HUDEP-2 (cell line): ENCODE results near the gene BZW1.

ENCODE experiments used
- DNase-seq, 76 experiments: peaks; one replicate each; lab custom pipeline; 2025; ENCODE audit not compliant: unreplicated experiment in 76 of 76; lab: John Stamatoyannopoulos, UW

The BZW1 gene

GRCh38 chr2:200811333-200812121 lies at the start of gene BZW1:
Gene BZW1, plus strand, starts transcription at chr2:200811910. Its CDS starts 1,308 bp downstream, at chr2:200813218.
- DNase-seq, result peak; percentile 36 to 98 (median 91)

- no peak for DNase-seq
These were observed 49.6 kb upstream of the BZW1 start for GRCh38 chr2:200762127-200762526.

DNA sequence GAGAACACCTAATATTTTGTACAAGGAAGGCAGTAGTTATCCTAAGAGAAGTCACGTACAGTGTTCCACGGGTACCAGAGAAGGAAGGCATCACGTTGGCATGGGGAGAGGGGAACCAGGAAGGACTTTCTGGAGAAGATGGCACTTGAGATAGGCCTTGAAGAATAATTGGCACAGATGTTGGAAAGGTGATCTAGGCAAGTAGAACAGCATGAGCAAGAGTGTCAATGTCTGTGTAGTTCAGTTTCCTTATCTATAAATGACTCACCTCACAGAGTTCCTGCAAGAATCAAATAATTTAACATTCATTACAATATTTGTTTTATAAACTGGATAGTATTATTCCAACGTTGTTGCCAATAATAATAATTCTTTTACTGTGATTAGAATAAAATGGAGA lies 48.3 kb upstream of the BZW1 start:
- DNase-seq, result no peak

DNA sequence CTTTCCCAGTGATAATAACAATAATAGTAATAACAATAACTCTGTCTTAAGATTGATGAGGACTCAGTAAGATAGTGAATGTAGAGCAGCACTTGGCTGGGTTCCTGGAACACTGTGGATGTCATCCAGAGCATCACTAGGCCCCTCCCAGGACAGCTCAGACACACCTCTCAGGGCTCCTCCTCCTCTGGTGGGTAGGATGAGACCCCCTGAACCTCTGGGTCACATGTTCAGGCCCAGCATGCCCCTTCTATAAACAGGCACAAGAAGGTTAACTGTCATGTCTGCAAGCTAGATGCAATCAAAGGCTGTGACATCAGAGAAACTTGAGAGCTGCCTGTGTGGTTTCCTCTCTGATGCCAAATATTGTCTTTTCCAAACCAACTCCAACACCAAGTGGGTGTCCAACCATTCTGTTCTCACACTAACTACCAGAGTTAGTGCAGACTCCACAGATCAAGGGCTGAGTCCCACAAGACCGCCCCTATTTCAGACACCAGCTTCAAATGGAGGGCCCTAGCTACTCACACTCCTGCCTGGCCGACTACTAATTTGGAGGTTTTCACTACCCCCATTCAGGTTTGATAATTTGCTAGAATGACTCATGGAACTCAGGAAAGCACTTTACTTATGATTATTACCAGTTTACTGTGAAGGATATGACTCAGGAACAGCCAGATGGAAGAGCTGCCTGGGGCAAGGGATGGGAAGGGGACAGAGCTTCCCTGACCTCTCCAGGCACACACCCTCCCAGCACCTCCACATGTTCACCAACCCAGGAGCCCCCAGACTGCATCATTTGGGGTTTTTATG lies 46.4 kb upstream of the BZW1 start:
- no peak for DNase-seq

DNA sequence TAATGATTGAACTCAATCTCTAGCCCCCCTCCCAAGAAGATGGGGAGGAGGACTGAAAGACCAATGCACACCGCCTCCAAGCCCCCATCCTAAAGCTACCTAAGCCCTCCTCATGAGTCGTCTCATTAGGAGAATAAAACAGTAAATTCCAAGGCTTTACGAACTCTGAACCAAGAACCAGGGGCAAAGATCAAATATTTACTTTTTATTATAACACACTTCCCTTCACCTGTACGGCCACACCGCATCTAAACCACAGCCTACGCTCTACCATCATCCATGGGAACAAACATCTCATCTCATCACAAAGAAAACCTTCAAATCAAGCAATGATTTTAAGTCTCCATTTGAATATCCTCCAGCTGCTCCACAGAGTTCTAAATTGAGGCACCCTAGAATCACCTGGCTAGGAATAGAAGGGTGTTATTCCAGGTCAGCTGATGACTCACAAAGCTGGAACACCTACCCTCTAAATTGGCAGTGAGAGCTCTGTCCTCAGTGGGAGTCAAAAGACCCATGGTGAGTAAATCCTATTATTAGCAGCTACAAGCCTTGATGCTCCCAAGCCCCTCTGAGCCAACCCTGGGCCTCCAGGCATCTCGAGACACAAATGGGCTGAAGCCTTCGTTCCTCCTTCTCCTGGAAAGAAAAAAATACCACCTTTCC lies 45.6 kb upstream of the BZW1 start:
- DNase-seq, result no peak

DNA sequence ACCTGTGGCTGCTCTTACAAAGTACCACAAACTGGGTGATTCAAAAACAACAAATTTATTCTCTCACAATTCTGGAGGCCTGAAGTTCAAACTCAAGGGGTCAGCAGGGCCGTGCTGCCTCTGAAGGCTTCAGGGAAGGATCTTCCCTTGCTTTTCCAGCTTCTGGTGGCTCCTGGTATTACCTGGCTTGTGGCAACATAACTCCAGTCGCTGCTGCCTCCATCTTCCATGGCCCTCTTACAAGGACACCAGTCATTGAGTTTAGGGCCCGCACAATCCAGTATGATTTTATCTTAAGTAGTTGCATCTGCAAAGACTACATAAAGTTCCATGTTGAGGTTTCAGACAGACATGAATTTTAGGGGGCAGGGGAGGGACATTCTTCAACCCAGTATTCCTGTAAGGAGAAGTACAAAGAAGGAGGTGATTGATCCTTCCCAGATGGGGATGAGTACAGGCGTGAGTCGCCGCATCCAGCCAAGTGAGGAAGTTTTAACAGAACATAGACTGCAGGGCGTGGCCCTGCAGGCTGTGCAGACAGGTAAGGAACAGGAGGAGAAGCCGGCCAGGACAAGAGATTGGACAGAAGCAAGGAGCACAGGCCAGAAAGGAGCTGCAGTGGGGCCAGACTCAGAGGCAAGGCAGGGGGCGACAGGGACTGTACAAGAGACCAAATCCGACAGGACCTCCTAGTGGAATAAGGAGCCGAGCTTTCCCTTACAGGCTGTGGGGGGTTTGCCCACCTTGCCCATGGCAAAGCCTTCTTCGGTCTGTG lies 44.4 kb upstream of the BZW1 start:
- no peak for DNase-seq

- no peak for DNase-seq
These were observed 40.9 kb upstream of the BZW1 start for GRCh38 chr2:200770847-200771246.

GRCh38 chr2:200772620-200773019 lies 39.1 kb upstream of the BZW1 start:
- DNase-seq, result no peak

DNA sequence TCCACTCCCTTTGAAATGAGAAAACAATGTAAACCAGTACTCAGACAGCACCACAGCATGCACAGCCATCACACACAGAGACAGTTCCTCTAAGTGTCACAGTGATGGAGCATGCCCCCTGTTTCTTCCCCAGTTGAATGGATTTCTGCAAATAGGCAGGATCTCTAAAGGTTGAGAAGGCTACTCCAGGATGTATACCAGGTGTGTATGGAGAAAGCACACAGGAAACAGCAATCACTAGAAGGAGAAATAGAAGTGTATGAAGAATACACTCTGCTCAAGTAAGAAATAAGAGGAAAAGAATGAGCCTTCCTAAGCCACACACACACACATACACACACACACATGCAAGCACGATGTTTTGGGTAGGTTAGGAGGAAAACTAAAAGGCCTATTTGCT lies 38.6 kb upstream of the BZW1 start:
- no peak for DNase-seq

DNA sequence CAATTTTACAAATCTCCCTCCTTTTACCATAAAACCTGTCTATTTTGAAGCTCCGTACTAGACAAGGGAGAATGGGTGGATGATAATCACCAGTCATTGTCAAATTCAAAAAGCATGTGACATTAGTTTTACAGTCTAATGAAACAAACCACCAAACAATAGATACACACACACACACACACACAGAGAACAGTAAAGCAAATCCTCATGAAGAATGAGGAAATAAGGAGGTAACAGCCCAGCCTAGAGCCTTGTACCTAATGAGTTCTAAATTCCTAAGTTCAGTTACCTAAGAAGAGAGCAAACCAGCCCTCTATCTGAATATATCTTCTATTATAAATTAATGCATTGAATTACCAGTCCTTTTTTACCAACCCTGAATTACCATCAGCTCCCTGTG lies 36.8 kb upstream of the BZW1 start:
- no peak for DNase-seq

DNA sequence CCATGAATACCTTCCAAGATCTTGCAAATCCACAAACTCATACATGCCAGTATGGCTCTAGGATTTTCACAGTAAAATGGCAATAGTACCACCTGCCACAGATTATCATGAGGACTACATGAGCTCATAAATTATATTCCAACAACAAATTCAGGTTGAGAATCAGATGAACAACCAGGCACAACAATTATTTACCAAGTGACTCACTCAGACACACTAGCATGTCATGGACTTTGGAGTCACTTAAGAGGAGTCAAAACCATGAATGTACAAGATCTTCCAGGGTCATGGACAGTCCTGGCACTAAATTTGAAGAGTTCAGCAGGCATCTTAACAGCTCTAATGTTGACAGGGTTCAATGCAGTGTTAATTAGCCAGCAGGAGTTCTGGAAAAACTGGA lies 34.4 kb upstream of the BZW1 start:
- no peak for DNase-seq

DNA sequence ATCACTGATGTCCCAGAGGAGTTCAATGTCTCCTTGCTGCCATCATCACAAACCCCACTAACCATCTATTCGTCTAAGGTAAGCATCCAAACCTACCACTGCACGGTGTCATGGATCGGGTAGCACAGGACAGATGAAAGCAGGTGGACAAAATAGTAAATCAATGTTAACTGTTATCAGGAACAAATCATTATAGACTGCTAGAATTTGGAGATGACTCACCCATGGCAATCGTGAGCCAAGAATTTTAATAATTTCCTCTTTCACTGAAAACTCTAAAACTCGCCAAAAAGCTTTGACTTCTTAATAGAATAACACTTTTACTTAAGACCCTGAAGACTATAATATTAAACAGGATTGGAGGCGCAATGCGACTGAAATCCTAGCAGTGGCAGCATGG lies 33.7 kb upstream of the BZW1 start:
- no peak for DNase-seq

DNA sequence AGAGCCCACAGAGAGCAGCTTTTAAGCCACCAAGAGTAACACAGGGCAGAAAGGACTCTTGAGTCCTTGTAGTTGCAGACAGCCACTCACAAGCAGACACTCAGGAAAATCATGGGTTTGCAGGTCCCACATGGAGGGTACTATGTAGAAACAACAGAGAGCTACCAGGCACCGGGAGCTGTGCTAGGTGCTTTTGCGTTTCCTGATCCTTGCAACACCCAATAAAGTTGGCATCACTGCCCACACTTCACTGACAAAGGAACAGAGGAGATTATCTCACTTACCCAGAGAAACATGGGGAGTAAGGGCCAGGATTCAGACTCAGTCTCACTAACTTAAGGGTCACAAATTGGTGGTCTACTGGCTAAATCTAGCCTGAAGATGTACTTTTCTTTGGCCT lies 32.5 kb upstream of the BZW1 start:
- no peak for DNase-seq

GRCh38 chr2:200781616-200782015 lies 30.1 kb upstream of the BZW1 start:
- DNase-seq, result no peak

GRCh38 chr2:200782251-200782650 lies 29.5 kb upstream of the BZW1 start:
- DNase-seq, result no peak

- no peak for DNase-seq
These were observed 27.5 kb upstream of the BZW1 start for GRCh38 chr2:200784215-200784614.

GRCh38 chr2:200786423-200786822 lies 25.3 kb upstream of the BZW1 start:
- no peak for DNase-seq

- DNase-seq, result no peak
These were observed 24.9 kb upstream of the BZW1 start for GRCh38 chr2:200786826-200787225.

- DNase-seq, result no peak
These were observed 24.2 kb upstream of the BZW1 start for GRCh38 chr2:200787351-200788120.

DNA sequence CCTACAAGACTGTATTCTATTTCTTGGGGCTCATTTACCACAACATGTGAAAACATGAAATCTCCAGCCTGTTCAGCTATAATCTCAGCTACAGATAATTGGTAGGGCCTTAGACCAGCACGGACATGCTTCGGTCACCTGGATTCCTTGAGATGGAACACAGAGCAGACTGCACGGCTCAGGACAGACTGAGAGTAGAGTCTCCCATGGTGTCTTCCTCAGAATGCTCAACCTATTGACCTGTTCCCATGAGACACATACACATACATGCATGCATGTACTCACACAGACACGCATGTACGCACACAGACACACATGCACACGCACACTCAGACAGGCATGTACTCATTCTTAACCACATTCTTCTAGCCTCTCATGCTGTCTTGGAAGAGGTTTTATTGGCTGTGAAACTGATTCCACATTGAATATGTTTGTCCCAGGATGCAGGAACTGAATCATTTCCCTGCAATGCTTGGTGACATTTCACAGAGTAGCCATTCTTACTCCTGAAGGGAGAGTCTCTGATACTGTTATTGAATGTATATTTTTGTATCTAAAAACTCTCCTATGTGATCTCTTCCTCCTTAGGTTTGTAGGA lies 23.5 kb upstream of the BZW1 start:
- no peak for DNase-seq
